ENCODE results near the gene YPEL1.

YPEL1 gene

GRCh38 chr22:21651521-21652009 lies 84.0 kb downstream of the YPEL1 start:
- DNase-seq = no peak

- DNase-seq = no peak
Observed at GRCh38 chr22:21650823-21651520, 84.6 kb downstream of the YPEL1 start.

- no peak for DNase-seq
Observed at GRCh38 chr22:21650280-21650679, 85.3 kb downstream of the YPEL1 start.
